OCI-LY7 (cell line): ENCODE results near the gene TYW5.

Experiments used
- EZH2phosphoT487 ChIP-seq: fragments of 200-600 bp; sonication (generic); IDR thresholded peaks from 2 replicates; pipeline ENCODE4 v1.6.1; 2018; ENCODE audit warnings: low read depth, borderline replicate concordance, mild to moderate bottlenecking, mixed run types, antibody characterized with exemption, low read length, moderate library complexity, mixed read lengths
- TF ChIP-seq, protein P1 (sequence below): fragments of 200-600 bp; sonication (generic); conservative IDR thresholded peaks from 2 replicates; pipeline ENCODE4 v1.5.1; 2014; ENCODE audit warnings: mild to moderate bottlenecking, antibody characterized with exemption, low read length, moderate library complexity, mixed read lengths

- no peak for TF ChIP-seq EZH2phosphoT487
- TF ChIP-seq, protein P1, sequence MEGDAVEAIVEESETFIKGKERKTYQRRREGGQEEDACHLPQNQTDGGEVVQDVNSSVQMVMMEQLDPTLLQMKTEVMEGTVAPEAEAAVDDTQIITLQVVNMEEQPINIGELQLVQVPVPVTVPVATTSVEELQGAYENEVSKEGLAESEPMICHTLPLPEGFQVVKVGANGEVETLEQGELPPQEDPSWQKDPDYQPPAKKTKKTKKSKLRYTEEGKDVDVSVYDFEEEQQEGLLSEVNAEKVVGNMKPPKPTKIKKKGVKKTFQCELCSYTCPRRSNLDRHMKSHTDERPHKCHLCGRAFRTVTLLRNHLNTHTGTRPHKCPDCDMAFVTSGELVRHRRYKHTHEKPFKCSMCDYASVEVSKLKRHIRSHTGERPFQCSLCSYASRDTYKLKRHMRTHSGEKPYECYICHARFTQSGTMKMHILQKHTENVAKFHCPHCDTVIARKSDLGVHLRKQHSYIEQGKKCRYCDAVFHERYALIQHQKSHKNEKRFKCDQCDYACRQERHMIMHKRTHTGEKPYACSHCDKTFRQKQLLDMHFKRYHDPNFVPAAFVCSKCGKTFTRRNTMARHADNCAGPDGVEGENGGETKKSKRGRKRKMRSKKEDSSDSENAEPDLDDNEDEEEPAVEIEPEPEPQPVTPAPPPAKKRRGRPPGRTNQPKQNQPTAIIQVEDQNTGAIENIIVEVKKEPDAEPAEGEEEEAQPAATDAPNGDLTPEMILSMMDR, result no peak
These were observed 730 bp upstream of the TYW5 start for GRCh38 chr2:199956062-199956380.
